ENCODE data around the gene TPK1. TPM values are rescaled to one million over a fixed set of nuclear protein-coding genes. Genes with fewer than 3 reads are reported as not detected.

The TPK1 gene
- total RNA-seq, 6 experiments from 2014 or later = 3.1 to 6.7 (median 4.3) TPM

DNA sequence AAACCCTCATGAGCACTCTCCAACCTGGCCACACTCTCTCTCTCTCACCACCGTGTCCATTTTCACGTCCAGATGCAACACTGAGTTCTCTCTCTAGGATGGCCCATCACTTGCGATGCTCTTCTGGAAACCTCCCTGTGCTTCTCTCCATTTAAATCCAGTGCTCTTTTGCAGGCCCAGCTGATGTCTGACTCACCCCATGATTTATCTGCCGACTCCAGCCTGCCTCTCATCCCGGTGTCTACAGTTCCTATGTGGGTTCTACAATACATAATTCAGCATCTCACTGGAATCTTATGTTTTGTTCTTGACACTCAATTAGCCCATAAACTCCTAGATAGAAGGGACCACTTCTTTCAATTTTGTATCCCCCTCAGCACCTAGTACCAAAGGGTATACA lies 5.0 kb downstream of the TPK1 start:
- WGBS (ENCODE audit: insufficient coverage, low coverage, low lambda C conversion rate, missing lambda C conversion rate) = 90% methylated on average over 5 of the region's 5 CpGs
- H3K4me1 ChIP-seq = peaks cover 0 to 17% (median 0%) of the 10 kb centered on the region in 4 donors
- H3K9me3 ChIP-seq = no peaks in the 10 kb centered on the region
- H3K36me3 ChIP-seq = no peaks in the 10 kb centered on the region
- ATAC-seq (no peak), DNase-seq (no peak)
- H3K27ac ChIP-seq = no peak overlapping the region
- intact Hi-C loops (cut with DNase I) = no loop called here
- H3K27me3 ChIP-seq = no peaks in the 10 kb centered on the region
- no peak for TF ChIP-seq POLR2A (IDR thresholded peaks at IDR 0.05)
- TF ChIP-seq, protein P1, sequence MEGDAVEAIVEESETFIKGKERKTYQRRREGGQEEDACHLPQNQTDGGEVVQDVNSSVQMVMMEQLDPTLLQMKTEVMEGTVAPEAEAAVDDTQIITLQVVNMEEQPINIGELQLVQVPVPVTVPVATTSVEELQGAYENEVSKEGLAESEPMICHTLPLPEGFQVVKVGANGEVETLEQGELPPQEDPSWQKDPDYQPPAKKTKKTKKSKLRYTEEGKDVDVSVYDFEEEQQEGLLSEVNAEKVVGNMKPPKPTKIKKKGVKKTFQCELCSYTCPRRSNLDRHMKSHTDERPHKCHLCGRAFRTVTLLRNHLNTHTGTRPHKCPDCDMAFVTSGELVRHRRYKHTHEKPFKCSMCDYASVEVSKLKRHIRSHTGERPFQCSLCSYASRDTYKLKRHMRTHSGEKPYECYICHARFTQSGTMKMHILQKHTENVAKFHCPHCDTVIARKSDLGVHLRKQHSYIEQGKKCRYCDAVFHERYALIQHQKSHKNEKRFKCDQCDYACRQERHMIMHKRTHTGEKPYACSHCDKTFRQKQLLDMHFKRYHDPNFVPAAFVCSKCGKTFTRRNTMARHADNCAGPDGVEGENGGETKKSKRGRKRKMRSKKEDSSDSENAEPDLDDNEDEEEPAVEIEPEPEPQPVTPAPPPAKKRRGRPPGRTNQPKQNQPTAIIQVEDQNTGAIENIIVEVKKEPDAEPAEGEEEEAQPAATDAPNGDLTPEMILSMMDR (IDR thresholded peaks at IDR 0.05) = no peak
- H3K4me3 ChIP-seq = no peak overlapping the region

DNA sequence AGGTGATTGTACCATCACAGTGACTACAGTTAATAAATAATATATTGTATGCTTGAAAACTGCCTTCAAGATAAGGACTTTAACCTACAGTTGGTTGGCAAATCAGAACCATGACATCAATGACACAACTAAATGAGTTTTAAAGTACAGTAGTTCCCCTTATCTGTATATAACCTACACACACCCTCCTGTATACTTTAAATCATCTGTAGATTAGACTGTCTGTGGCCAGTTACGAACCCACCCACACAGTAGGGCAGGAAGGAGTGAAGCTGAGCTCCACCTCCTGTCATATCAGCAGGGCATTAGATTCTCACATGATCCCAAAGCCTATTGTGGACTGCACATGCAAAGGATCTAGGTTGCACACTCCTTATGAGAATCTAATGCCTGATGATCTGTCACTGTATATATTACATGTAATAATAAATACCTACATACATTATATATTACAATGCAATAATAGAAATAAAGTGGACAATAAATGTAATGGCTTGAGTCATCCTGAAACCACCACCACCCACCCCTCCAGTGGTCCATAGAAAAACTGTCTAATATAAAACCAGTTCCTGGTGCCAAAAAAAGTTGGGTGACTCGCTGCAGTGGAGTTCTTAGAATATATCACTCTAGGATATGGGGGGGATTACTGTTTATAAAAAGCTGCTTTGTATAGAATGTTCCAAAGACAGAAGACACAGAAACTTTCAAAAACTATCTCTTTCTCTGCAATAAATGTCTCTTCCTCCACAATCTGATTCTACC lies 5.6 kb downstream of the TPK1 start:
- no peaks in the 10 kb centered on the region for H3K9me3 ChIP-seq
- H3K36me3 ChIP-seq = no peaks in the 10 kb centered on the region
- ATAC-seq (no peak), DNase-seq (no peak)
- TF ChIP-seq, protein P1 (IDR thresholded peaks at IDR 0.05) = no peak
- TF ChIP-seq POLR2A (IDR thresholded peaks at IDR 0.05) = no peak
- H3K4me1 ChIP-seq = peaks cover 0 to 17% (median 0%) of the 10 kb centered on the region in 4 donors
- no peak overlapping the region for H3K27ac ChIP-seq
- no peak overlapping the region for H3K4me3 ChIP-seq
- WGBS (ENCODE audit: insufficient coverage, low coverage, low lambda C conversion rate, missing lambda C conversion rate) = 67% methylated on average over 1 of the region's 2 CpGs
- no peaks in the 10 kb centered on the region for H3K27me3 ChIP-seq
- intact Hi-C loops (cut with DNase I) = no loop called here

DNA sequence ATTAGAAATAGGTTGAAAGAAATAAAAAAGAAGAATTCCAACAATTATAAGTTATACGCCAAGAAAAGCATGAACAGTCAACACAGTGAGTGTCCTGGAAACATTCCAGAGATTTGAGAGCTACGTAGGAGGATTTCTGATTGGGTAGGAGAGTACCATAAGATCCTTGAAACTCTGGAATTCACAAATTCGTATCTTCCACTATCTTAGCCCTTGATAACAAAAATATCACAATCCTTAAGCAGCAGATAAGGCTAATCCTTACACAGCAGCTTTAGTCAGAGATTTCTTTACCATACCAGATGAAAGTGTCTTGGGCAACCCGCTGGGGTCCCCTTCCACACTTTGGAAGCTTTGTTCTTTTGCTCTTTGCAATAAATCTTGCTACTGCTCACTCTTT lies 8.2 kb downstream of the TPK1 start:
- Histone ChIP-seq H3K27me3 (no peaks in the 10 kb centered on the region), H3K36me3 (no peaks in the 10 kb centered on the region), H3K27ac (no peak overlapping the region), H3K4me1 (peaks cover 0 to under 1% (median 0%) of the 10 kb centered on the region in 4 donors), H3K9me3 (no peaks in the 10 kb centered on the region), H3K4me3 (no peak overlapping the region)
- no peak for DNase-seq
- no peak for TF ChIP-seq POLR2A (IDR thresholded peaks at IDR 0.05)
- TF ChIP-seq, protein P1 (IDR thresholded peaks at IDR 0.05) = no peak
- ATAC-seq = no peak
- WGBS (ENCODE audit: insufficient coverage, low coverage, low lambda C conversion rate, missing lambda C conversion rate) = 72% methylated on average over 4 of the region's 4 CpGs
- intact Hi-C loops (cut with DNase I) = no loop called here

DNA sequence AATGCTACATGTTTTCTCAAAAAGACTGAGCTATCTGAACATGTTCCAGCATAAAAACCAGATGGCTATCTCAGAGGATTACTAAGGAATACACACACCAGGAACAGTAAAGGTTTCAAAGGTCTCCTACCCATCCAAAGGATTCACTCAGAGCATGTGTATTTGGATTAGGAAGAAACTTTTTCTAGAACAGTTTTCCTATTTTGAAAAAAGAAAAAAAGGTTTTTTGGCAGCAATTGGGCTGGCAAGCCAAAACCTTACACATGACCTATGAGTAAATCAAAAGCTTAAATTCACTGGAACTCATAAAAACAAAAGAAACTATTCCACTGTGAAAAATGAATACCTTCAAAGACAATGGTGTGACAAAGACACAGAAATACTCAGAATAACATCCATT lies 9.6 kb downstream of the TPK1 start:
- H3K27ac ChIP-seq = no peak overlapping the region
- no peak for DNase-seq
- H3K9me3 ChIP-seq = no peaks in the 10 kb centered on the region
- no peaks in the 10 kb centered on the region for H3K36me3 ChIP-seq
- H3K4me3 ChIP-seq = no peak overlapping the region
- no peak for ATAC-seq
- TF ChIP-seq, protein P1 (IDR thresholded peaks at IDR 0.05) = no peak
- TF ChIP-seq POLR2A (IDR thresholded peaks at IDR 0.05) = no peak
- intact Hi-C loops (cut with DNase I) = no loop called here
- no peaks in the 10 kb centered on the region for H3K4me1 ChIP-seq
- H3K27me3 ChIP-seq = no peaks in the 10 kb centered on the region

All from right lobe of liver (tissue), 6 donors.